T-helper 9 cell (primary cell): ENCODE measurements around the gene DUSP15.

ENCODE experiments used
- DNase-seq: peaks from one replicate; pipeline ENCODE4 v3.0.0-alpha.2; 2020

DUSP15 gene

GRCh38 chr20:31890646-31891045 is 20.3 kb upstream of the DUSP15 start:
- no peak for DNase-seq

GRCh38 chr20:31883829-31884228 is 13.5 kb upstream of the DUSP15 start:
- no peak for DNase-seq

- no peak for DNase-seq
Measured at GRCh38 chr20:31881945-31882344, 11.6 kb upstream of the DUSP15 start.

- DNase-seq: peak; percentile 63
Measured at GRCh38 chr20:31879143-31879987, 9.0 kb upstream of the DUSP15 start.

- DNase-seq: no peak
Measured at GRCh38 chr20:31877684-31878083, 7.4 kb upstream of the DUSP15 start.

- no peak for DNase-seq
Measured at GRCh38 chr20:31875671-31876070, 5.3 kb upstream of the DUSP15 start.

GRCh38 chr20:31872406-31872805 is 2.1 kb upstream of the DUSP15 start:
- DNase-seq: no peak

GRCh38 chr20:31871618-31871954 is 1.3 kb upstream of the DUSP15 start:
- DNase-seq: no peak

GRCh38 chr20:31870726-31871617 is 645 bp upstream of the DUSP15 start:
- DNase-seq: no peak

GRCh38 chr20:31869673-31869941 is 720 bp downstream of the DUSP15 start:
- DNase-seq: no peak

- no peak for DNase-seq
Measured at GRCh38 chr20:31868853-31869672, 1.3 kb downstream of the DUSP15 start.

GRCh38 chr20:31866221-31866620 is 4.1 kb downstream of the DUSP15 start:
- no peak for DNase-seq

- no peak for DNase-seq
Measured at GRCh38 chr20:31864521-31865400, 5.6 kb downstream of the DUSP15 start.

GRCh38 chr20:31863296-31864085 is 6.8 kb downstream of the DUSP15 start:
- DNase-seq: no peak

- no peak for DNase-seq
Measured at GRCh38 chr20:31862506-31862905, 7.8 kb downstream of the DUSP15 start.

- no peak for DNase-seq
Measured at GRCh38 chr20:31862157-31862470, 8.2 kb downstream of the DUSP15 start.

GRCh38 chr20:31861385-31862156 is 8.8 kb downstream of the DUSP15 start:
- peak; percentile 43 for DNase-seq

- no peak for DNase-seq
Measured at GRCh38 chr20:31861135-31861384, 9.3 kb downstream of the DUSP15 start.

- DNase-seq: no peak
Measured at GRCh38 chr20:31860390-31861134, 9.8 kb downstream of the DUSP15 start.

GRCh38 chr20:31859998-31860380 is 10.3 kb downstream of the DUSP15 start:
- DNase-seq: no peak
